ENCODE data around the gene FURIN. TPM values are rescaled to one million over a fixed set of nuclear protein-coding genes. Genes with fewer than 3 reads are reported as not detected.

FURIN gene
- total and polyA plus RNA-seq, 2 experiments from 2014 or later, result 67.9 to 98.9 TPM

DNA sequence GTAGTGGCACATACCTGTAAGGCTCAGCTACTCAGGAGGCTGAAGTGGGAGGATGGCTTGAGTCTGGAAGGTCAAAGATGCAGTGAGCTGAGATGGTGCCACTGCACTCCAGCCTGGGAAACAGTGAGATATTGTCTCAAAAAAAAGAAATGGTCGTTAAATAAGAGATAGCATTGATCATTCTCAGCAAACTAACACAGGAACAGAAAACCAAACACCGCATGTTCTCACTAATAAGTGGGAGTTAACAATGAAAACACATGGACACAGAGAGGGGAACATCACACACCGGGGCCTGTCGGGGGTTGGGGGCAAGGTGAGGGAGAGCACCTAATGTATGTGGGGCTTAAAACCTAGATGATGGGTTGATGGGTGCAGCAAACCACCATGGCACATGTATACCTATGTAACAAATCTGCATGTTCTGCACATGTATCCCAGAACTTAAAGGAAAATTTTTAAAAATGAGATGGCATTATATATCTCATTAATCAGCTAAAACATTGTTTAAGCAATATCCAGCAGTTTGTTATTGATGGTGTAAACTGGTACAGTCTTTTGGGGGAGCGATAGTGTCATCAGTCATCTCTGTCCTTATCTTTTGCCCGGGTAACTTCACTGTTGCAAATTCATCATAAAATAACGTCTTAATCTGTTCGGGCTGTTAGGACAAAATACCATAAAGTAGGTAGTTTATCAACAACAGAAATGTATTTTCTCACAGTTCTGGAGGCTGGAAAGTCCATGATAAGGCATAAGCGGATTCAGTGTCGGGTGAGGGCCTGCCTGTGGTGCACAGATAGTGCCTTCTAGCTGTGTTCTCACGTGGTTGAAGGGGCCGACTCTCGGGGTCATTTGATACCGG is 33.0 kb downstream of the FURIN start:
- Histone ChIP-seq H3K4me2 (peak overlapping the region; percentile 84), H3K4me3 (peak overlapping the region; percentile 50)
- 56% methylated on average over 14 of the region's 14 CpGs for WGBS (ENCODE audit: low lambda C conversion rate, missing lambda C conversion rate)

DNA sequence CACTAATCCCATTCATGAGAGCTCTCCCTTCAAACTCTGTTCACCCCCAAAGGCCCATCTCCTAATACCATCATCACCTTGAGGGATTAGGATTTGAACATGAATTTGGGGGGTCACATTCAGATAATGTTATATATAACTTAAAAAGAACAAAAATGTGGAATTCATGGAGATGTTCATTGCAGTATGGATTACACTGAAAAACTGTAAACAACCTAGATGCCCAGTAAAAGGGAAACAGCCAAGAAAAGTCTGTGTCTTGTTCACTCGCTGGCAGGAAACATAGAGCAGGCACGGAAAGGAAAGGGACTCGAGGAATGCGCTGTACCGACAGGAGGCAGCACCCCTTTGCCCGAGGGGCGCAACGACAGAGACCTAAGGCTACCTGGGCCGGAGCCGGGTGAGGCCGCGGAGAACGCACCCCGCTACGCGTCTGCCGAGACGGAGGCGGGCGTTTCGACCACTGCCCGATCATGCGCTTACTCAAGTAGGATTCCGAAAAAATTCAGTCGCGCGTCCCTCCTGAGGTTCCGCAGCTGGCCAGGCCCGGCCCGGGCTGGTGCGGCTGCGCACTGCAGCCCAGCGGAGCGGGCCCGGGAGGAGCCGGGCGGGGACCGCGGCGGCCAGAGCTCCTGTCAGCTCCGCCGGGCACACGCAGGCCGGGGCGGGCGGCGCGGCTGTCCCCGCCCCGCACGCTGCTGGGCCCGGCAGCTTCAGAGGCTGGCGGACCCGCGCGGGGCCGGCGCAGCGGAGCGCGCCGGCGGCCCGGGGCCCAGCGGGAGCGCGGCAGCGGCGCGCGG is 33.9 kb downstream of the FURIN start:
- TF ChIP-seq, protein P1, sequence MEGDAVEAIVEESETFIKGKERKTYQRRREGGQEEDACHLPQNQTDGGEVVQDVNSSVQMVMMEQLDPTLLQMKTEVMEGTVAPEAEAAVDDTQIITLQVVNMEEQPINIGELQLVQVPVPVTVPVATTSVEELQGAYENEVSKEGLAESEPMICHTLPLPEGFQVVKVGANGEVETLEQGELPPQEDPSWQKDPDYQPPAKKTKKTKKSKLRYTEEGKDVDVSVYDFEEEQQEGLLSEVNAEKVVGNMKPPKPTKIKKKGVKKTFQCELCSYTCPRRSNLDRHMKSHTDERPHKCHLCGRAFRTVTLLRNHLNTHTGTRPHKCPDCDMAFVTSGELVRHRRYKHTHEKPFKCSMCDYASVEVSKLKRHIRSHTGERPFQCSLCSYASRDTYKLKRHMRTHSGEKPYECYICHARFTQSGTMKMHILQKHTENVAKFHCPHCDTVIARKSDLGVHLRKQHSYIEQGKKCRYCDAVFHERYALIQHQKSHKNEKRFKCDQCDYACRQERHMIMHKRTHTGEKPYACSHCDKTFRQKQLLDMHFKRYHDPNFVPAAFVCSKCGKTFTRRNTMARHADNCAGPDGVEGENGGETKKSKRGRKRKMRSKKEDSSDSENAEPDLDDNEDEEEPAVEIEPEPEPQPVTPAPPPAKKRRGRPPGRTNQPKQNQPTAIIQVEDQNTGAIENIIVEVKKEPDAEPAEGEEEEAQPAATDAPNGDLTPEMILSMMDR (IDR thresholded peaks at IDR 0.05; ENCODE audit: poor library complexity), result peak; percentile 69
- TF ChIP-seq EZH2 (IDR thresholded peaks at IDR 0.05; ENCODE audit: borderline replicate concordance), result no peak
- no peak for TF ChIP-seq EZH2phosphoT487 (IDR thresholded peaks at IDR 0.05; ENCODE audit: low read depth, severe bottlenecking, unreplicated experiment)
- H2AFZ ChIP-seq, result peak overlapping the region; percentile 72
- H3K4me3 ChIP-seq, result peak overlapping the region; percentile 50
- H3K4me1 ChIP-seq (ENCODE audit: insufficient read depth), result peaks cover 13% of the 10 kb centered on the region
- no peaks in the 10 kb centered on the region for H3K36me3 ChIP-seq (replicated peaks; ENCODE audit: insufficient read depth, low read depth)
- no peaks in the 10 kb centered on the region for H3K9me3 ChIP-seq (ENCODE audit: low read depth)
- WGBS (ENCODE audit: low lambda C conversion rate, missing lambda C conversion rate), result under 1% methylated on average over 40 of the region's 71 CpGs
- peak overlapping the region; percentile 95 for H3K27ac ChIP-seq
- no peaks in the 10 kb centered on the region for H3K27me3 ChIP-seq
- H3K9me2 ChIP-seq (replicated peaks; ENCODE audit: insufficient read depth), result no peaks in the 10 kb centered on the region
- H4K20me1 ChIP-seq (ENCODE audit: insufficient read depth, poor library complexity, severe bottlenecking), result no peaks in the 10 kb centered on the region
- H3K4me2 ChIP-seq, result peak overlapping the region; percentile 84
- H3K79me2 ChIP-seq, result peaks cover 3% of the 10 kb centered on the region
- peak; percentile 92 for DNase-seq (ENCODE audit: low spot score)

More for the DNA sequence above, 33.0 kb downstream of the FURIN start:
- H3K4me1 ChIP-seq (ENCODE audit: insufficient read depth), result peaks cover 13% of the 10 kb centered on the region
- H3K27me3 ChIP-seq, result no peaks in the 10 kb centered on the region
- no peaks in the 10 kb centered on the region for H4K20me1 ChIP-seq (ENCODE audit: insufficient read depth, poor library complexity, severe bottlenecking)
- TF ChIP-seq EZH2 (IDR thresholded peaks at IDR 0.05; ENCODE audit: borderline replicate concordance), result no peak
- TF ChIP-seq, protein P1 (IDR thresholded peaks at IDR 0.05; ENCODE audit: poor library complexity), result no peak
- no peak for TF ChIP-seq EZH2phosphoT487 (IDR thresholded peaks at IDR 0.05; ENCODE audit: low read depth, severe bottlenecking, unreplicated experiment)
- H3K36me3 ChIP-seq (replicated peaks; ENCODE audit: insufficient read depth, low read depth), result no peaks in the 10 kb centered on the region
- peak overlapping the region; percentile 72 for H2AFZ ChIP-seq
- no peaks in the 10 kb centered on the region for H3K9me2 ChIP-seq (replicated peaks; ENCODE audit: insufficient read depth)
- no peak for DNase-seq (ENCODE audit: low spot score)
- peaks cover 3% of the 10 kb centered on the region for H3K79me2 ChIP-seq
- H3K9me3 ChIP-seq (ENCODE audit: low read depth), result no peaks in the 10 kb centered on the region
- H3K27ac ChIP-seq, result peak overlapping the region; percentile 95

DNA sequence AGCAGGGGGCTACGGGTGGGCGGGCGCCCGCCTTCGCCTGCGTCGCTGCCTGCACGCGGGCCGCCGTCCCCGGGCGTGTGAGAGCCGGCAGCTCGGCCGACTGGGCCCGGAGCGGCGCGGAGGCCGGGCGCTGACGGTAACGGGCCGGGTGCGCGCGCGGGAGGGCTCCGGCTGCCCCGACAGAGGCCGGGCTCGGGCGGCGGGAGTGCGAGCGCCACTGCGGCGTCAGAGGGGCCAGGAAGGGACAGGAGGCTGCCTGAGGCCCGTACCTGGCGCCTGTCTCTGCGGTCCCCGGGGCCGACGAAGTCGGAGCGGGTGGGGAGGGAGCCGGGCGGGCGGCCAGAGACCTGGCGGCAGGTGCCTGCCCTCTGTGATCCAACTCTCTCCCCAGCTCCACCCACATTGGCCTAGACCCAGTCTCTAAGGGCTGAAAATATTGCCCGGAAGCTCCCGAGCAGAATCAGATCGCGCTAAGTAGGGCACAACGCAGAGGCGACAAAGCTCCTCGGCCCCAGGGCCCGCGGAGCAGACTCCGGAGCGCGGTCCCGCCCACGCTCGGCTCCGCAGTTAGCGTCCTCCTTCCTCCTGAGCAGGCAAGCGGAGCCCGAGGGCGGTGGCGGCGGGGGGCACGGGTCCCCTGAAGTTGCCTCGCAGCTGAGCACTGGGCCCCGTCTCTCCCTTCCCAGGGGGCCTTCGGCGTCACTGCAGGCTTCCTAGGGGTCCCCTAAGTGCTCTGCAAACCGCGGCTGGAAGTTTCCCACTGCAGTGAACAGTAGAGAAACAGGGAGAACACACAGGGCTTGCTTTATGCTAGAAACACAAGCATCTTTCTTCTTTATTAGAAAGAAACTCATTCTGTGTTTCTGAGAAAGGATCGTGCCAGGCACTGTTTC is 34.7 kb downstream of the FURIN start, which contains the start of gene MAN2A2:
MAN2A2 (plus strand) TSS at position 463 of the 893 bp plus-strand sequence. CDS start 906 bp downstream, outside the sequence.
- Histone ChIP-seq H3K4me1 (ENCODE audit: insufficient read depth) (peaks cover 13% of the 10 kb centered on the region), H4K20me1 (ENCODE audit: insufficient read depth, poor library complexity, severe bottlenecking) (no peaks in the 10 kb centered on the region), H2AFZ (peak within 1 kb of the TSS; percentile 89), H3K27me3 (no peaks in the 10 kb centered on the region), H3K79me2 (peaks cover 3% of the 10 kb centered on the region), H3K27ac (peak within 1 kb of the TSS; percentile 95), H3K9me3 (ENCODE audit: low read depth) (no peaks in the 10 kb centered on the region), H3K36me3 (replicated peaks; ENCODE audit: insufficient read depth, low read depth) (no peaks in the 10 kb centered on the region), H3K4me3 (peak within 1 kb of the TSS; percentile 51), H3K4me2 (peak within 1 kb of the TSS; percentile 93), H3K9me2 (replicated peaks; ENCODE audit: insufficient read depth) (no peaks in the 10 kb centered on the region)
- DNase-seq (ENCODE audit: low spot score), result peak; percentile 79
- WGBS (ENCODE audit: low lambda C conversion rate, missing lambda C conversion rate), result under 1% methylated on average over 45 of the region's 81 CpGs
- TF ChIP-seq, protein P1 (IDR thresholded peaks at IDR 0.05; ENCODE audit: poor library complexity), result no peak
- no peak for TF ChIP-seq EZH2 (IDR thresholded peaks at IDR 0.05; ENCODE audit: borderline replicate concordance)
- TF ChIP-seq EZH2phosphoT487 (IDR thresholded peaks at IDR 0.05; ENCODE audit: low read depth, severe bottlenecking, unreplicated experiment), result no peak
